GM10266 (cell line): ENCODE results near the gene KCTD13.

Source experiments
- DNase-seq: peaks from one replicate; pipeline ENCODE4 v3.0.0; 2012; ENCODE audit errors: extremely low spot score
- TF ChIP-seq, protein P1 (sequence below): IDR thresholded peaks from 2 replicates; pipeline ENCODE4 v1.5.1; 2012; ENCODE audit warnings: mild to moderate bottlenecking, low read depth; ENCODE audit not compliant: control insufficient read depth, insufficient read depth; ENCODE audit errors: missing control alignments

The KCTD13 gene, protein sequence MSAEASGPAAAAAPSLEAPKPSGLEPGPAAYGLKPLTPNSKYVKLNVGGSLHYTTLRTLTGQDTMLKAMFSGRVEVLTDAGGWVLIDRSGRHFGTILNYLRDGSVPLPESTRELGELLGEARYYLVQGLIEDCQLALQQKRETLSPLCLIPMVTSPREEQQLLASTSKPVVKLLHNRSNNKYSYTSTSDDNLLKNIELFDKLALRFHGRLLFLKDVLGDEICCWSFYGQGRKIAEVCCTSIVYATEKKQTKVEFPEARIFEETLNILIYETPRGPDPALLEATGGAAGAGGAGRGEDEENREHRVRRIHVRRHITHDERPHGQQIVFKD

DNA sequence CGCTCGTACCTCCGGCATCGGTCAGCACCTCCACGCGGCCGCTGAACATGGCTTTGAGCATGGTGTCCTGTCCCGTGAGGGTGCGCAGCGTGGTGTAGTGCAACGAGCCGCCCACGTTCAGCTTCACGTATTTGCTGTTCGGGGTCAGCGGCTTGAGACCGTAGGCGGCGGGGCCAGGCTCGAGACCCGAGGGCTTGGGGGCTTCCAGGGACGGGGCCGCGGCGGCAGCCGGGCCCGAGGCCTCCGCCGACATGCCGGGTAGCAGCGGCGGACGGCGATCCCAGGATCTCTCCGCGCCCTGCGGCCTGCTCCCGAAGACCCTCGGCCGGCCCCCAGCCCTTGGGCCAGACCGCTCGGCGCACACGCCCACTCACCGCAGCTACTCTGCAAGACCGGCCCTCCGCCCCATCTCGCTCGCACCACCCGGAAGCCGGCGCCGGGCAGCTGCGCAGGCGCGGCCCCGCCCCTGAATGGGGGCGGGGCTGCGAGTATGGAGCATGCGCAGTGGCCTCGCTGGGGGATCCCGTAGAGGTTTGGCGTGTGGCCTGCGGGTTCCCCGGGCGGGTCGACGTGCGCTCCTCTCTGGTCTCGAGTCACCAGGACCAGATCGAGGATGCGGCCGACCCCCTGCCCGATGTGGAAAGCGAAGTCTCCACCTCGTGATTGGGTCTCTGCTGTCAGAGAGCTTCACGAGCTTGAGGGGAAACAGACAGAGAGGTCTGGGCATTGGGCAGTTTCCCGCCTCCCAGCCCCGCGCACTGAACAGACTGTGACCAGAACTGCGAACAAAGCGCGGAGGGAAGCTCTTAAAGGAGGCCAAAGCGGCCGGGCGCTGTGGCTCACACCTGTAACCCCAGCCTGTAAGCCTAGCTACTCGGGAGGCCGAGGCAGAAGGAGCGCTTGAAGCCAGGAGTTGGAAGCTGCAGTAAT is at the start of gene KCTD13:
KCTD13 (minus strand) TSS at position 446 of the 930 bp plus-strand sequence; CDS start at position 253, 193 bp downstream.
- TF ChIP-seq, protein P1, sequence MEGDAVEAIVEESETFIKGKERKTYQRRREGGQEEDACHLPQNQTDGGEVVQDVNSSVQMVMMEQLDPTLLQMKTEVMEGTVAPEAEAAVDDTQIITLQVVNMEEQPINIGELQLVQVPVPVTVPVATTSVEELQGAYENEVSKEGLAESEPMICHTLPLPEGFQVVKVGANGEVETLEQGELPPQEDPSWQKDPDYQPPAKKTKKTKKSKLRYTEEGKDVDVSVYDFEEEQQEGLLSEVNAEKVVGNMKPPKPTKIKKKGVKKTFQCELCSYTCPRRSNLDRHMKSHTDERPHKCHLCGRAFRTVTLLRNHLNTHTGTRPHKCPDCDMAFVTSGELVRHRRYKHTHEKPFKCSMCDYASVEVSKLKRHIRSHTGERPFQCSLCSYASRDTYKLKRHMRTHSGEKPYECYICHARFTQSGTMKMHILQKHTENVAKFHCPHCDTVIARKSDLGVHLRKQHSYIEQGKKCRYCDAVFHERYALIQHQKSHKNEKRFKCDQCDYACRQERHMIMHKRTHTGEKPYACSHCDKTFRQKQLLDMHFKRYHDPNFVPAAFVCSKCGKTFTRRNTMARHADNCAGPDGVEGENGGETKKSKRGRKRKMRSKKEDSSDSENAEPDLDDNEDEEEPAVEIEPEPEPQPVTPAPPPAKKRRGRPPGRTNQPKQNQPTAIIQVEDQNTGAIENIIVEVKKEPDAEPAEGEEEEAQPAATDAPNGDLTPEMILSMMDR = no peak
- peak; percentile 99 for DNase-seq

DNA sequence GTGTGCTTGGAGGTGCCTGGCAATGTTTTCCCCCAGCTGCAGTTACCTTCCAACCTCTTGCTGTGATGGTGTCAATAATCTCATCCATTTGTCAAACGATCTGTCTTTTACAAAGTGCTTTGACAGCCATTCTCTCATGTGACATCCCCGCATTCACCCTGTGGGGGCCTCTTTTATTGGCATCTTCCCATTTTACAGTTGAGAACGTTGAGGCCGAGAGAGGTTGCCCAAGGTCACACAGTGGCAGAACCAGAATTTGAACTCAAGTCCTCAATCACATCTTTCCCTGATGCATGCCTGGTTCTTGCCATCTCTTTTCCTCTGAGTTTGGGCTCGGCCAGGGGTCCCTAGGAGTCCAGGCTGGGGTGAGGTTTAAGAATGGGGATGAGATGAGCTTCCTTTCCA is 49.1 kb upstream of the KCTD13 start:
- DNase-seq = no peak
- TF ChIP-seq, protein P1 = no peak

DNA sequence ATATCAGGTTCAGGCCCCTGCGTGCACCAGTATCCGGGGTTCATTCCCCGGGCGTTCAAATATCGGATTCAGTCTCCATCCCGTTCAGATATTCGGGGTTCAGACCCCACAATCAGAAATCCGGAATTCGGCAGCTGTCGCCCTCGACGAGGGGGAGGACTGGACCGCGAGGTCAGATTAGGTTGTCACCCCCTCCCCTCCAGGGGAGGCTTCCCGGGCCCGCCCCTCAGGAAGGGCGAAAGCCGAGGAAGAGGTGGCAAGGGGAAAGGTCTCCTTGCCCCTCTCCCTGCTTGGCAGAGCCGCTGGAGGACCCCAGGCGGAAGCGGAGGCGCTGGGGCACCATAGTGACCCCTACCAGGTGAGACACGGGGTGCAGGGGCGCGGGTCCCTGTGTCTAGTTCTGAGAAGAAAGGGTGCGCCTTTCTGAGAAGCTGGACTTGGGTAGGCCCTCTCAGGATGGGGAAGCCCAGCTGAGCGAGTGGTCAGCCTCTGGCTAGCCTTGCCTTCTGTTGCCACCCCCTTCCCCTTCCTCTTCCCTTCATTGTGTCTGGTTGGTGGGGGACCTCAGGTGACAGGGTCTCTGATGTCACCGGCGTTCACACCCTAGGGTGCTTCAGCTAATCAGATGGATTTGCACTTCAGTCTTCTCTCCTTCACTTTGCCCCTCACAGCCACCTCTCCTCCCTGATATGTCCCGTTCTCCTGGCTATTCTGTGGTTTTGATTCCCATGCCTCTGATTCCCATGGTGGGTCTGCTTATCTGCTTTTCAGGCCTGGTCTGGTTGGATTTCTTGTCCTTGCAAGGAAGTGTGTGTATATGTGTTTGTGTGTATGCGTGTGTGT is 48.5 kb upstream of the KCTD13 start:
- DNase-seq = peak; percentile 57

DNA sequence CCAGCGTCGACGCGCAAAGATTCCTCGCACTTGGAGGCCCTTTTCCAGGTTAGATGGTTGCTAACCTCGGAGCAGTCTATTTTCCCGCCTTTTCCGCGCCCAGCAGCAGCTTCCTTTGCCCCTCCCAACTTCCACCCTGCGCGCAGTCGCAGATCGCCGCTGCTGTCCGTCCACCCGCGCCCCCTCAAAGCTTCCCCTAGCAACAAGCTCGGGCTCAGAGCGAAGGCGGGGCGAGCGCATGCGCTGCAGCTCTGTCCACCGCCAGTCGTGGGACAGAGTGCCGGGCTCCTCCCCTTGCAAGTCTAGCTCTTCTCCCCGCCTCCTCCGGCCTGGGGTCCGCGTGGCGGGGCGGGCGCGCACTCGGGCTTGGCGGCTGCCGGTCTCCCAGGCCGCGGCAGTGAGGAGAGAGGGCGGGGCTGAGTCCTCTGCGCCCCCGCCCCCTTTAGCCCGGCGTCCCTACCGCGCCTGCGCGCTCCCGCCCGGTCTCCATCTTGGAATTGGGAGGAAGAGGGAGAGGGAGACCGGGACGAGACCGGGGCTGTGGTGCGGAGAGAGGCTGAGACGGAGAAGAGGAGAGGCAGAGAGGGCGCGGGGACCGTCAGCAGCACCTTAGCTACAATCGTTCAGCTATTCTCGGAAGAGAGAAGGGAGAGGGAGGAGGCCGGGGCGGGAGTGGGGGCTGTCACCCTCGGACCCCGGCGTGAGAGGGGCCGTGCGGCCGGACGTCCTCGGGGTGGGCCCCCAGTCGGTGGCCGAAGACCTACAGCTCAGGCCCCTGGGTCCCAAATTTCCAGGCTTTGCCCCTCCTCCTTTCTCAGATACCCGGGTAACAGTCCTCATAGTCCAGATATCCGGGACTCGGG is 47.6 kb upstream of the KCTD13 start, which contains the start of gene TAOK2:
TAOK2 (plus strand) TSS at position 485 of the 863 bp plus-strand sequence. CDS start 3,905 bp downstream, outside the sequence.
- TF ChIP-seq, protein P1 = no peak
- peak; percentile 99 for DNase-seq

More for the DNA sequence above, 48.5 kb upstream of the KCTD13 start:
- TF ChIP-seq, protein P1 = no peak

DNA sequence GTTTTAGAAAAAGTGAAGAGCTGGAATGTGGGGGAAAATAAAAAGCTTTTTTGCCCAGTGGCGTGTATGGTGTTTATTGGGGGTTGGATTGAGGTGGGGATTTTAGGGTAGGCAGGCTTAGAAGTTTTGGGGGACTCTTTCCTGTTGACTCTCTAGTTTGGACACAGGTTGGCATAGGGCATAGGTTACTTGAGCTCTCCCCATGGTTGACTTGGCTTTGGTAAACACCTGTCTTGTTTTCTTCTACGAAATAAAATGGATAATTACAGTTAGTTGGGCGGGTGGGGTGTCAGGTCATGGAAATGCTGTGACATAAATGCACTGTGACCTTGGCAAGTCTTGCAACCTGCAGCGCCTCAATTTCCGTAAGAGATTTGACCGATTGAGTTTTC is 47.0 kb upstream of the KCTD13 start:
- TF ChIP-seq, protein P1 = no peak
- DNase-seq = no peak

DNA sequence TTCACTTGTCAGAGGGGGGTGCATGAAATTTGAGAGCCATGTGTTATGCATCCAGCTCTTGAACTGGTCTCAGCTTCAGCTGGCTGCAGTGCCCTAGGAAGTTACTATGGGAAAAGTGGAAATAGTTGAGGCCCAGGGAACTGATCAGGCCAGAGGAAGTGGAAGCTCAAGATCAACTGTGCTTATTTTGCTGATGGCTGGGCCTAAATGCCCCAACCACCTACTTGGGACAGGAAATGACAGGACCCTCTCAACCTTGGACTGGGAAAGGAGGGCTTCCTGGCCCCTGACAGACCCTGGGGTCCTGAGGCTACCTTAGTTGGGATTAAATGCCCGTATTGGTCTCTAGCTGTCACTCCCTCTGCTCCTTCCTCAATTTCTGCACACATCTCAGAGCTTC is 46.5 kb upstream of the KCTD13 start:
- no peak for DNase-seq
- TF ChIP-seq, protein P1 = no peak
